Activated naive CD8-positive, alpha-beta T cell treated with anti-CD3 and anti-CD28 coated beads for 36 hours (primary cell): ENCODE data around the gene CIAO2B. TPM values are rescaled to one million over a fixed set of nuclear protein-coding genes. Genes with fewer than 3 reads are reported as not detected.
"Not testable (repeated sequence)": the region's sequence is repeated elsewhere in the genome, so short reads cannot be mapped to it uniquely, and the experiment has no call there.

ENCODE experiments used
- DNase-seq: peaks from one replicate; pipeline ENCODE4 v3.0.0; 2021
- H3K27ac Mint-ChIP-seq: one replicate; pipeline ENCODE4 v1.8.0; 2022; ENCODE audit warnings: mild to moderate bottlenecking, moderate library complexity, mixed read lengths
- H3K27me3 Mint-ChIP-seq: one replicate; pipeline ENCODE4 v1.8.0; 2022; ENCODE audit warnings: mild to moderate bottlenecking, mixed read lengths
- H3K36me3 Mint-ChIP-seq: one replicate; pipeline ENCODE4 v1.8.0; 2021; ENCODE audit warnings: mild to moderate bottlenecking, mixed read lengths
- H3K4me1 Mint-ChIP-seq: one replicate; pipeline ENCODE4 v1.8.0; 2021; ENCODE audit warnings: mixed read lengths
- H3K4me3 Mint-ChIP-seq: one replicate; pipeline ENCODE4 v1.8.0; 2022; ENCODE audit warnings: mild to moderate bottlenecking, moderate library complexity, mixed read lengths
- H3K9me3 Mint-ChIP-seq: one replicate; pipeline ENCODE4 v1.8.0; 2022; ENCODE audit warnings: mixed read lengths
- total RNA-seq, 2 experiments: library from RNA; stranded (reverse); gene quantifications; one replicate each; pipeline ENCODE4 v1.2.3, GENCODE V29; 2021

CIAO2B gene
- 100 to 1,000 TPM; 152 to 153 TPM for total RNA-seq

GRCh38 chr16:66934138-66934838, at the start of gene CIAO2B:
TSS of gene CIAO2B (minus strand) at chr16:66934402. CDS start at chr16:66934364, 38 bp downstream.
- H3K4me3 Mint-ChIP-seq, result peak within 1 kb of the TSS; percentile 97
- peaks cover 38% of the 10 kb centered on the region for H3K4me1 Mint-ChIP-seq
- peak; percentile 92 for DNase-seq
- peaks cover 30% of the 10 kb centered on the region for H3K36me3 Mint-ChIP-seq
- peak within 1 kb of the TSS; percentile 99 for H3K27ac Mint-ChIP-seq
- H3K9me3 Mint-ChIP-seq, result no peaks in the 10 kb centered on the region
- H3K27me3 Mint-ChIP-seq, result no peaks in the 10 kb centered on the region

GRCh38 chr16:66983033-66983432, 48.8 kb upstream of the CIAO2B start:
- Mint-ChIP-seq H3K27me3 (peaks cover 5% of the 10 kb centered on the region), H3K9me3 (no peaks in the 10 kb centered on the region), H3K27ac (peak overlapping the region; percentile 98), H3K4me3 (no peak overlapping the region), H3K36me3 (peaks cover 8% of the 10 kb centered on the region), H3K4me1 (peaks cover 49% of the 10 kb centered on the region)
- DNase-seq, result no peak

GRCh38 chr16:66979011-66979717, 45.0 kb upstream of the CIAO2B start:
- DNase-seq, result no peak
- Mint-ChIP-seq H3K27ac (no peak overlapping the region), H3K36me3 (peaks cover 1% of the 10 kb centered on the region), H3K4me1 (peaks cover 45% of the 10 kb centered on the region), H3K27me3 (peaks cover 15% of the 10 kb centered on the region), H3K9me3 (no peaks in the 10 kb centered on the region), H3K4me3 (no peak overlapping the region)

- no peaks in the 10 kb centered on the region for H3K9me3 Mint-ChIP-seq
- no peaks in the 10 kb centered on the region for H3K36me3 Mint-ChIP-seq
- no peak overlapping the region for H3K27ac Mint-ChIP-seq
- peaks cover 15% of the 10 kb centered on the region for H3K27me3 Mint-ChIP-seq
- H3K4me1 Mint-ChIP-seq, result peaks cover 36% of the 10 kb centered on the region
- peak; percentile 85 for DNase-seq
- no peak overlapping the region for H3K4me3 Mint-ChIP-seq
Measured at GRCh38 chr16:66977341-66978113, 43.3 kb upstream of the CIAO2B start.

- peaks cover 10% of the 10 kb centered on the region for H3K27me3 Mint-ChIP-seq
- H3K27ac Mint-ChIP-seq, result no peak overlapping the region
- no peaks in the 10 kb centered on the region for H3K9me3 Mint-ChIP-seq
- peak overlapping the region; percentile 53 for H3K4me3 Mint-ChIP-seq
- H3K4me1 Mint-ChIP-seq, result peaks cover 33% of the 10 kb centered on the region
- H3K36me3 Mint-ChIP-seq, result no peaks in the 10 kb centered on the region
- no peak for DNase-seq
Measured at GRCh38 chr16:66976746-66977145, 42.5 kb upstream of the CIAO2B start.

GRCh38 chr16:66975302-66975893, 41.2 kb upstream of the CIAO2B start:
- Mint-ChIP-seq H3K36me3 (no peaks in the 10 kb centered on the region), H3K4me3 (peak overlapping the region; percentile 41), H3K9me3 (no peaks in the 10 kb centered on the region), H3K27me3 (peaks cover 10% of the 10 kb centered on the region), H3K27ac (no peak overlapping the region), H3K4me1 (peaks cover 27% of the 10 kb centered on the region)
- DNase-seq, result no peak

- peaks cover 10% of the 10 kb centered on the region for H3K27me3 Mint-ChIP-seq
- peak overlapping the region; percentile 41 for H3K4me3 Mint-ChIP-seq
- H3K36me3 Mint-ChIP-seq, H3K27ac Mint-ChIP-seq, H3K9me3 Mint-ChIP-seq: not testable (repeated sequence)
- H3K4me1 Mint-ChIP-seq, result peaks cover 25% of the 10 kb centered on the region
- peak; percentile 55 for DNase-seq
Measured at GRCh38 chr16:66974932-66975246, 40.7 kb upstream of the CIAO2B start.

- not testable (repeated sequence) for DNase-seq, H3K36me3 Mint-ChIP-seq, H3K9me3 Mint-ChIP-seq, H3K27ac Mint-ChIP-seq
- peaks cover 10% of the 10 kb centered on the region for H3K27me3 Mint-ChIP-seq
- H3K4me3 Mint-ChIP-seq, result peak overlapping the region; percentile 41
- H3K4me1 Mint-ChIP-seq, result peaks cover 23% of the 10 kb centered on the region
Measured at GRCh38 chr16:66974156-66974931, 40.1 kb upstream of the CIAO2B start.

- H3K27ac Mint-ChIP-seq, result no peak overlapping the region
- H3K9me3 Mint-ChIP-seq, result no peaks in the 10 kb centered on the region
- peaks cover 21% of the 10 kb centered on the region for H3K4me1 Mint-ChIP-seq
- H3K36me3 Mint-ChIP-seq, result no peaks in the 10 kb centered on the region
- H3K4me3 Mint-ChIP-seq, result no peak overlapping the region
- H3K27me3 Mint-ChIP-seq, result peaks cover 10% of the 10 kb centered on the region
- DNase-seq, result no peak
Measured at GRCh38 chr16:66973716-66974115, 39.5 kb upstream of the CIAO2B start.

- DNase-seq, result no peak
- no peaks in the 10 kb centered on the region for H3K36me3 Mint-ChIP-seq
Measured at GRCh38 chr16:66972983-66973382, 38.8 kb upstream of the CIAO2B start.

GRCh38 chr16:66970775-66971720, 36.8 kb upstream of the CIAO2B start:
- Mint-ChIP-seq H3K36me3 (no peaks in the 10 kb centered on the region), H3K9me3 (no peaks in the 10 kb centered on the region), H3K27ac (no peak overlapping the region), H3K4me3 (no peak overlapping the region), H3K27me3 (peaks cover 3% of the 10 kb centered on the region), H3K4me1 (peaks cover 13% of the 10 kb centered on the region)
- no peak for DNase-seq

More at GRCh38 chr16:66972983-66973382, 38.8 kb upstream of the CIAO2B start:
- Mint-ChIP-seq H3K4me3 (no peak overlapping the region), H3K9me3 (no peaks in the 10 kb centered on the region), H3K27ac (no peak overlapping the region), H3K27me3 (peaks cover 10% of the 10 kb centered on the region), H3K4me1 (peaks cover 14% of the 10 kb centered on the region)

- H3K27ac Mint-ChIP-seq, result no peak overlapping the region
- H3K4me3 Mint-ChIP-seq, result no peak overlapping the region
- H3K4me1 Mint-ChIP-seq, result no peaks in the 10 kb centered on the region
- no peak for DNase-seq
- H3K36me3 Mint-ChIP-seq, result no peaks in the 10 kb centered on the region
- no peaks in the 10 kb centered on the region for H3K9me3 Mint-ChIP-seq
- H3K27me3 Mint-ChIP-seq, result peaks cover 3% of the 10 kb centered on the region
Measured at GRCh38 chr16:66968847-66969246, 34.6 kb upstream of the CIAO2B start.

- DNase-seq, result no peak
- Mint-ChIP-seq H3K36me3 (no peaks in the 10 kb centered on the region), H3K27ac (no peak overlapping the region), H3K4me3 (no peak overlapping the region), H3K9me3 (no peaks in the 10 kb centered on the region), H3K27me3 (peaks cover 3% of the 10 kb centered on the region), H3K4me1 (peaks cover 3% of the 10 kb centered on the region)
Measured at GRCh38 chr16:66964049-66964448, 29.8 kb upstream of the CIAO2B start.
